Neural progenitor cell (in vitro differentiated cells): ENCODE measurements around the gene CFAP221. TPM values are rescaled to one million over a fixed set of nuclear protein-coding genes. Genes with fewer than 3 reads are reported as not detected.

ENCODE experiments used
- DNase-seq: peaks from one replicate; pipeline ENCODE4 v3.0.0-alpha.2; 2016; ENCODE audit warnings: low spot score
- H2AFZ ChIP-seq: fragments of 200-600 bp; sonication (generic); replicated peaks from 2 replicates; pipeline ENCODE4 v1.6.1; 2016; ENCODE audit warnings: antibody characterized with exemption
- H3F3A ChIP-seq: fragments of 200-600 bp; sonication (generic); 2 replicates; pipeline ENCODE4 v1.6.1; 2016; ENCODE audit warnings: antibody characterized with exemption, low read depth
- H3K27ac ChIP-seq: fragments of 200-600 bp; sonication (generic); 2 replicates; pipeline ENCODE4 v1.5.1; 2016; ENCODE audit warnings: mild to moderate bottlenecking
- H3K27me3 ChIP-seq: fragments of 200-600 bp; sonication (generic); 2 replicates; pipeline ENCODE4 v1.6.1; 2016; ENCODE audit warnings: mild to moderate bottlenecking, moderate library complexity
- H3K36me3 ChIP-seq: fragments of 200-600 bp; sonication (generic); 2 replicates; pipeline ENCODE4 v1.5.1; 2016
- H3K4me1 ChIP-seq: fragments of 200-600 bp; sonication (generic); 2 replicates; pipeline ENCODE4 v1.6.1; 2016; ENCODE audit warnings: mixed run types
- H3K4me2 ChIP-seq: fragments of 200-600 bp; sonication (generic); 2 replicates; pipeline ENCODE4 v1.6.1; 2016
- H3K4me3 ChIP-seq: fragments of 200-600 bp; sonication (generic); 2 replicates; pipeline ENCODE4 v1.5.1; 2016
- H3K79me2 ChIP-seq: fragments of 200-600 bp; sonication (generic); 2 replicates; pipeline ENCODE4 v1.6.1; 2016; ENCODE audit warnings: low read depth
- H3K9ac ChIP-seq: fragments of 200-600 bp; sonication (generic); 2 replicates; pipeline ENCODE4 v1.6.1; 2016
- H3K9me3 ChIP-seq: fragments of 200-600 bp; sonication (generic); 2 replicates; pipeline ENCODE4 v1.5.1; 2016; ENCODE audit warnings: low read depth
- H4K20me1 ChIP-seq: fragments of 200-600 bp; sonication (generic); 2 replicates; pipeline ENCODE4 v1.6.1; 2016; ENCODE audit warnings: low read depth
- H3K27ac Mint-ChIP-seq: 3 replicates; pipeline ENCODE4 v1.8.0; 2021; ENCODE audit warnings: mixed read lengths
- H3K27me3 Mint-ChIP-seq: 2 replicates; pipeline ENCODE4 v1.8.0; 2022; ENCODE audit warnings: low read depth, mild to moderate bottlenecking, inconsistent platforms, moderate library complexity, mixed read lengths; ENCODE audit not compliant: insufficient read depth
- H3K36me3 Mint-ChIP-seq: 3 replicates; pipeline ENCODE4 v1.8.0; 2021; ENCODE audit warnings: mixed read lengths
- H3K4me1 Mint-ChIP-seq: 3 replicates; pipeline ENCODE4 v1.8.0; 2021; ENCODE audit warnings: mixed read lengths
- H3K4me3 Mint-ChIP-seq: 3 replicates; pipeline ENCODE4 v1.8.0; 2021; ENCODE audit warnings: mild to moderate bottlenecking, moderate library complexity, mixed read lengths
- H3K9me3 Mint-ChIP-seq: 3 replicates; pipeline ENCODE4 v1.8.0; 2020; ENCODE audit warnings: mixed read lengths
- CTCF ChIP-seq: fragments of 200-600 bp; sonication (generic); IDR thresholded peaks from 2 replicates; pipeline ENCODE4 v1.5.1; 2017; ENCODE audit warnings: antibody characterized with exemption, mild to moderate bottlenecking
- EZH2 ChIP-seq: fragments of 200-600 bp; sonication (generic); IDR thresholded peaks from 2 replicates; pipeline ENCODE4 v1.6.1; 2017; ENCODE audit warnings: antibody characterized with exemption, mild to moderate bottlenecking, moderate library complexity
- EZH2phosphoT487 ChIP-seq: fragments of 200-600 bp; sonication (generic); IDR thresholded peaks from 2 replicates; pipeline ENCODE4 v1.6.1; 2017; ENCODE audit warnings: antibody characterized with exemption
- total RNA-seq: library from RNA; depleted of rRNA; stranded (reverse); fragments of >200 nt; gene quantifications from 2 replicates; pipeline ENCODE4 v1.2.3, GENCODE V29; 2015; ENCODE audit warnings: low replicate concordance

CFAP221 gene
- total RNA-seq, 1 donor from 2014 or later, result 1.5 TPM

DNA sequence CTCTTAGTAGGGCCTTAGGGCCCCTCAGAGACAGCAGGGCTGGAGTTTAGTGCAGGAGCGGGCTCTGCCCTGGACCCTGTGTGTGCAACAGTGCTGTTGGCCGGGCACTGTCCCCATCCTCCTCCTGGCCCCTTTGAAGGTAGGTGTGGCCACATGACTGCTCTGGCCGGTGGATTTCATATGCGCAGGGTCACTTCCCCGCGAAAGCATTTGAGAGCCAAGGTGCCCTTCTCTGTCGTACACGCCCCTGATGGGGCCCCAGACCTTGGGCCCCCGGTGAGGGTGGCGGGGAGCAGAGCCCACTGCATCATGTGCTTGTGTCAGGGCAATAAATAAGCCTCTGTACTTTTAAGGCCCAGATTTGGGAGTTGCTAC lies 150.2 kb downstream of the CFAP221 start:
- Histone ChIP-seq H3K4me3 (no peak overlapping the region), H2AFZ (no peak overlapping the region)
- H3K4me3 Mint-ChIP-seq, result no peak overlapping the region

DNA sequence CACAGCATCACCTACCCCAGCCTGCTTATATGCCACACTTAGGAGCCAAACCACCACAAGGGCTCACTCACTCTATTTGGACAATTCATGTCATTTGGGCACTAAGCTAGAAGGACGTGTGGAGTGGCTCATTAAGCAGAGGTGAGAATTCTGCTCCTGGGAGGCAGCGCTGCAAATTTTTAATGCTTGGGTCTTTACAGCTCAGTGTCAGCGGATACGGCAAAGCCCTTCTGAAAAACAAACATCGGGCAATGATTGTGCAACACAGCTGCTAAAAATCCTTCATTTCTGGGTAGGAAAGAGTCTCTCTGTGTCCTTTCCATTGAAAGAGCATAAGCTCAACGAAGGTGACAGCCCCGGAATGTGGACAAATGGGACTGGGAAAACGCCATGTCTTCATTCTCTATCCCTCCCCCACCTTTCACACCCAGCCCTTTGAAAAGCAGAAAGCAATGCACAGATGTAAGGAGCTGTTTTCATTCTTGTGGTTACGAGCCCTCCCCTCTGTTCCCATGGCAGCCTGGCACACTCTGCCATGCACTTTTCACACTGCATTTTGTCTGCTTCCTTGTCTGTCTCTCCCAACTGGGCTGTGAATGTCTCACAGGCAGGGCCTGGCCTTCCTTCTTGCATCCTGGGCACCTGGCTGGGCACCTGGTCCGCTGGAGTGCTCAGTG lies 150.7 kb downstream of the CFAP221 start:
- Histone ChIP-seq H4K20me1 (no peaks in the 10 kb centered on the region), H3K79me2 (no peaks in the 10 kb centered on the region), H3K4me1 (peaks cover 27% of the 10 kb centered on the region), H3K4me2 (peak overlapping the region; percentile 5), H3K4me3 (no peak overlapping the region), H2AFZ (no peak overlapping the region), H3K9ac (no peak overlapping the region), H3K36me3 (no peaks in the 10 kb centered on the region), H3K27me3 (no peaks in the 10 kb centered on the region), H3F3A (peaks cover 11% of the 10 kb centered on the region), H3K27ac (no peak overlapping the region), H3K9me3 (no peaks in the 10 kb centered on the region)
- DNase-seq, result no peak
- H3K27ac Mint-ChIP-seq, result peak overlapping the region; percentile 70
- peaks cover 3% of the 10 kb centered on the region for H3K36me3 Mint-ChIP-seq
- TF ChIP-seq CTCF, result no peak
- TF ChIP-seq EZH2, result no peak
- no peak for TF ChIP-seq EZH2phosphoT487
- peaks cover 10% of the 10 kb centered on the region for H3K27me3 Mint-ChIP-seq
- peak overlapping the region; percentile 63 for H3K4me3 Mint-ChIP-seq
- H3K4me1 Mint-ChIP-seq, result peaks cover 59% of the 10 kb centered on the region
- no peaks in the 10 kb centered on the region for H3K9me3 Mint-ChIP-seq

More for the DNA sequence above, 150.2 kb downstream of the CFAP221 start:
- Mint-ChIP-seq H3K27me3 (peaks cover 12% of the 10 kb centered on the region), H3K4me1 (peaks cover 54% of the 10 kb centered on the region), H3K36me3 (peaks cover 3% of the 10 kb centered on the region), H3K27ac (no peak overlapping the region), H3K9me3 (no peaks in the 10 kb centered on the region)
- no peak overlapping the region for H3K27ac ChIP-seq
- H3K9me3 ChIP-seq, result no peaks in the 10 kb centered on the region
- peaks cover 6% of the 10 kb centered on the region for H3F3A ChIP-seq
- no peak for TF ChIP-seq CTCF
- no peak for TF ChIP-seq EZH2
- no peak for TF ChIP-seq EZH2phosphoT487
- H3K27me3 ChIP-seq, result no peaks in the 10 kb centered on the region
- no peaks in the 10 kb centered on the region for H3K79me2 ChIP-seq
- H3K4me1 ChIP-seq, result peaks cover 22% of the 10 kb centered on the region
- H3K36me3 ChIP-seq, result no peaks in the 10 kb centered on the region
- no peak for DNase-seq
- no peak overlapping the region for H3K9ac ChIP-seq
- no peak overlapping the region for H3K4me2 ChIP-seq
- H4K20me1 ChIP-seq, result no peaks in the 10 kb centered on the region

DNA sequence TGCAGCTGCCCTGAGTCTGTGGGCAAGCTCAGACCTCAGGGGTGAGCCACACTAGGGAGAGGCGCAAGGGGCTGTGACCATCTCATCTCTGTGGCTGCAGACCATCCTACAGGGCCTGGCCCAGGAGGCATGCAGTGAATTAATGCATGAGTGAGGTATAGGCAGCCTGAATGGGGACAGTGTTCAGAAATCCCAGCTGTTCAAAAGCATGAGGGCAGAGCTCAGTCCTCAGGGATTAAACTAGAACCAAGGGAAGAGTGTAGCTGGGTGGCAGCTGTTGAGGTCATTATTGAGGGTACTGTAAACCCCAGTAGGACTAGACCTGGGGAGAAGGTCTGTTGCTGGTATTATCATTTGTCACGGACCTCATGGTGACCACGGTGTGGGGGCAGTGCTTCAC lies 151.8 kb downstream of the CFAP221 start:
- H3K36me3 ChIP-seq, result no peaks in the 10 kb centered on the region
- Mint-ChIP-seq H3K4me1 (peaks cover 69% of the 10 kb centered on the region), H3K36me3 (peaks cover 3% of the 10 kb centered on the region), H3K4me3 (no peak overlapping the region), H3K27ac (peak overlapping the region; percentile 68), H3K27me3 (peaks cover 13% of the 10 kb centered on the region), H3K9me3 (no peaks in the 10 kb centered on the region)
- no peak overlapping the region for H3K27ac ChIP-seq
- H3K4me3 ChIP-seq, result no peak overlapping the region
- no peak overlapping the region for H3K4me2 ChIP-seq
- no peak overlapping the region for H3K9ac ChIP-seq
- H3K79me2 ChIP-seq, result no peaks in the 10 kb centered on the region
- TF ChIP-seq CTCF, result no peak
- no peaks in the 10 kb centered on the region for H4K20me1 ChIP-seq
- DNase-seq, result no peak
- H3F3A ChIP-seq, result peaks cover 21% of the 10 kb centered on the region
- peaks cover 37% of the 10 kb centered on the region for H3K4me1 ChIP-seq
- H3K27me3 ChIP-seq, result no peaks in the 10 kb centered on the region
- no peaks in the 10 kb centered on the region for H3K9me3 ChIP-seq
- H2AFZ ChIP-seq, result no peak overlapping the region
